HG02642 (cell line): ENCODE results near the gene FGF8.
"Not testable (repeated sequence)": the region's sequence is repeated elsewhere in the genome, so short reads cannot be mapped to it uniquely, and the experiment has no call there.

ENCODE experiments used
- ATAC-seq: cut with Tn5 transposase; IDR thresholded peaks from one replicate; pipeline ENCODE4 v1.9.1; 2021; ENCODE audit warnings: mild to moderate bottlenecking; ENCODE audit not compliant: unreplicated experiment, poor library complexity

The FGF8 gene, protein sequence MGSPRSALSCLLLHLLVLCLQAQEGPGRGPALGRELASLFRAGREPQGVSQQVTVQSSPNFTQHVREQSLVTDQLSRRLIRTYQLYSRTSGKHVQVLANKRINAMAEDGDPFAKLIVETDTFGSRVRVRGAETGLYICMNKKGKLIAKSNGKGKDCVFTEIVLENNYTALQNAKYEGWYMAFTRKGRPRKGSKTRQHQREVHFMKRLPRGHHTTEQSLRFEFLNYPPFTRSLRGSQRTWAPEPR

DNA sequence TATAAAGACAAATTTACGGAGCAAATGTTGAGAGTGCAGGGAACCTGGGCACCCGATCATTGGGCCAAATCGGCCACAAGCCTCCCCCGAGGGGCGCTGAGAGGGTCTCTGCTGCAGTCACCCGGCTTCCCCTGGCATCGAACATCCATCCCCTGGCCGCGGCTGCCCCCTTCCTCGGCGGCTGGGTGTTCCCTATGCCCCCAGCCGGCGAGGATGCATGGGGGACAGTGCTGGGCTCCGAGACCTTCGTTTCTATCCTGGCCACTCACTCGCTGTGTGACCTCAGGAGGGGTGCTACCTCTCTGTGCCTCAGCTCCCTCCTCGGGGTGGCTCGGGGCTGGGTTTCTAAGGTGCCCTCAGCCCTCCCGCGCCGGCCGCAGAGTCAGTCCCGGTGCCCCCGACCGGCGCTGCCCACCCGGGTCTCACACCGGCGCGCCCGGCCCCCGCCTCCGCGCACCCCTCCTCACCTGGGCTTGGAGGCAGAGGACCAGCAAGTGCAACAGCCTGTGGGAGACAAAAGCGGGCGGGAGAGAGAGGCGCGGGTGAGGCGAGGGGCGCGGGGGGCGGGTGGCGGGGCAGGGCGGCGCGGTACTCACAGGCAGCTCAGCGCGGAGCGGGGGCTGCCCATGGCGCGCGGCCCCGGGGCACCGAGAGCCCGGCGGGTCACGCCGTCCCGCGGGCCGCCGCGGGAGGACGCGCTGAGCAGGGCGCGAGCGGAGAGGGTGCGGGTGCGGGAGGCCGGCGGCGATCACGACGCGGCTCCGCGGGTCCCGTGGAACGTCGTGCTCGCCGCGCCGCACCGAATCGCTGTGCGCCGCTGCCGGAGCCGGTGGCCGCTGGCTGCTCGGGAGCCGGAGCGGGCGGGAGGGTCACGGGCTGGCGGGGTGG lies at the start of gene FGF8:
Gene FGF8 (minus strand): TSS at position 842 of the 888 bp plus-strand sequence. CDS start 214 bp downstream, at position 628.
- no peak for ATAC-seq

GRCh38 chr10:101824736-101825135 lies 48.8 kb upstream of the FGF8 start:
- no peak for ATAC-seq

GRCh38 chr10:101818872-101819633 lies 43.1 kb upstream of the FGF8 start:
- peak; percentile 19 for ATAC-seq

- ATAC-seq = peak; percentile 88
Observed at GRCh38 chr10:101818119-101818871, 42.4 kb upstream of the FGF8 start, which contains the start of gene OGA. OGA (minus strand) TSS chr10:101818444; CDS start chr10:101818022, 422 bp downstream.

- peak; percentile 1 for ATAC-seq
Observed at GRCh38 chr10:101817337-101818118, 41.6 kb upstream of the FGF8 start.

GRCh38 chr10:101816913-101817336 lies 41.0 kb upstream of the FGF8 start:
- ATAC-seq = no peak

DNA sequence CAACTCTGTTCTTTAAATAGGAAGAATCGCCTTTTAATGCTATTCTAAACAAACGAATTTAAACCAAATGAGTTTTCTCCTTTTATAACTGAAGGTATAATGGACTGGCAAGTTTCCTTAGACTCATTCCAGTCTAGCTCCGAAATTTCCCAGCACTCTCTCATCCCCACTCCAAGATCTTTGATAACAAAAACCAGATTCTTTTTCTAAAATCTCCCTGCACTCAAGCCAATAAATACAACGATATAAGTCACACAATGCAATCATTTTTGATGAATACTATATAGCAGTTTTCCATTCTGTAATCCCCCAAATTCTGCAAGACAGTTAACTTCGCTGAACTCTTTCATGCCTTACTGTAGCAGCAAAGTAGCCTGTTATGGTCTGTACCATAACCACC lies 40.5 kb upstream of the FGF8 start:
- no peak for ATAC-seq

DNA sequence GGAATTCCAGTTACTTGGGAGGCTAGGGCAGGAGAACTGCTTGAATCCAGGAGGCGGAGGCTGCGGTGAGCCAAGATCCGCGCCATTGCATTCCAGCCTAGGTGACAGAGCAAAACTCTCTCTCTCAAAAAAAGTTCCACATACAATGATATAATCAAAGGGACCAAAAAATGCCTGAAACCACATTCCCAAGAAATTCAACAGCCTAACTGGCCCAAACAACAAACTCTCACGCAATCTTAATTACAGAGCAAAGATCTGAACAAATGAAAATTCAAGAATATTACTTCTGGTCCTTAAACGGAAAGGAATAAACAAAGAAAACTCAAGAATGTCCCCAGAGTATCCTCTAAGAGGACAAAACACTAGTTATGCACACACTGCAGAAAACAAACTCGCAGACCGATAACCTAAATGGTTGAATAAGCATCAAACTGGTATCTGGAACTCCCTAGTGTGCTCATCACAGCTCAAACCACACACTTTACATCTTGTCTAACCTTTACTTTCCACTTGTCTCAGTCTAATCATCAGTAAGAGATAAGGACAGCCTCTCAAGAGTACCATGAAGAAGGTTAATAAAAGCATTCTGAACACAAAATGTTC lies 38.7 kb upstream of the FGF8 start:
- no peak for ATAC-seq

DNA sequence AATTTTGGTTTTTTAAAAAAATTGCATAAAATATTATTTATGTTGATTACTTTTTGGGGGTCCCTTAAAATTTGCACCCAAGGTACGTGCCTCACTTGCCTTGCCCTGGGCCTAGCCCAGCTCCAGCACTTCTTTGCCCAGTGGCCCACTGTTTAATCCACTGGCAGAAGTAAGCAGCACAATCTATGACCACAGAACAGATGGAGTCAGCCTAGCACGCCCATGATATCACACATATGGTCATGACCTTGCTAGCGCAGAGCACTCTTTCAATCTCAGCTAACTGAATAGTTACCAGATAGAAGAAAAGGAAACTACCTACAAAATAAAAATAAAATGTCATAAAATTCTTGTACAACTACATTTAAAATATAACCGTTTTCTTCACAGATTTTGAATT lies 36.7 kb upstream of the FGF8 start:
- no peak for ATAC-seq

DNA sequence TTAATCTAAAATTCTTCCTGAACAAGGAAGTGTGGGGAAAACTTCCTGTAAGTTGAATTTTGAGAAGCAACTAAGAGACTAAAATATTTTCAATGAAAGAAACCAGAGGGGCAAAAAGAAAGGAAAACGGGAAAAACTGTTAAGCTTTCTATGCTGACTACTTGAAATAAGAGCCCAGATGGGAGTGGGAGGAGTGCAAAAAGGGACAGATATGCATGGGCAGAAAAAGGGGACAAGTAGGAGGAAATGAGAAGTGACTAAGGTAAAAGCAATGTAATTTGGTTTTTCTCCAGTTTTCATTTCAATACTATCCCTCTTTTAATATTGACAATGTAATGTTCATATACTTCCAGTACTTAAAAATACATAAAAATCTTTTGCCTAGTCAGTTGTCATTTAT lies 31.2 kb upstream of the FGF8 start:
- ATAC-seq = no peak

- no peak for ATAC-seq
Observed at GRCh38 chr10:101803511-101803910, 27.6 kb upstream of the FGF8 start.

- ATAC-seq = no peak
Observed at GRCh38 chr10:101797403-101798059, 21.6 kb upstream of the FGF8 start.

DNA sequence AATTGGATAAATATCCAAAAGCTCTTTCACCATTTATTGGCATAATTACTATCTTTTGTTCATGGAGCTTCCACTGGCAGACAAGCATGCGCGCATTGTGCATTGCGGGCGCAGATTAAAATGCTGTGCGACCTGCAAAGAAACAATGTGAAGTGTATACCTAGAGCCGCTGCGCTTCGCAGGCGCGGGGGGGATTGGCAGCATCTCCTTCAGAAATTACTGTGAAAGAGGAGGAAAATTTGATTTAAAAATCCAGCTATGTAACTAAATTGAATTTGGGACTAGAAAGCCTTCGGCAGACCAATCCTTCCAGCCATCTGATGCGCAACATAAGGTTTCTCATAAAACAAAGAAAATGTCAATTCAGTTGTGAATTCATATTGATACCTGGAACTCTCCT lies 17.6 kb upstream of the FGF8 start:
- no peak for ATAC-seq

- ATAC-seq = no peak
Observed at GRCh38 chr10:101789686-101790085, 13.8 kb upstream of the FGF8 start.

DNA sequence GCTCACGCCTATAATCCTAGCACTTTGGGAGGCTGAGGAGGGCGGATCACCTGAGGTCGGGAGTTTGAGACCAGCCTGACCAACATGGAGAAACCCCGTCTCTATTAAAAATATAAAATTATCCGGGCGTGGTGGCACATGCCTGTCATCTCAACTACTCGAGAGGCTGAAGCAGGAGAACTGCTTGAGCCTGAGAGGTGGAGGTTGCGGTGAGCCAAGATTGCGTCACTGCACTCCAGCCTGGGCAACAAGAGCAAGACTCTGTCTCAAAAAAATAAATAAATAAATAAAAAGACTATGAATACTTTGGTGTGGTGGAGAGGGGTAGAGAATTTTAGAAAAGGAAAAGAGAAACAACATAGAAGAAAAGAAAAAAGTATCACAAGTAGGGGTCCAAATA lies 13.3 kb upstream of the FGF8 start:
- ATAC-seq = not testable (repeated sequence)

DNA sequence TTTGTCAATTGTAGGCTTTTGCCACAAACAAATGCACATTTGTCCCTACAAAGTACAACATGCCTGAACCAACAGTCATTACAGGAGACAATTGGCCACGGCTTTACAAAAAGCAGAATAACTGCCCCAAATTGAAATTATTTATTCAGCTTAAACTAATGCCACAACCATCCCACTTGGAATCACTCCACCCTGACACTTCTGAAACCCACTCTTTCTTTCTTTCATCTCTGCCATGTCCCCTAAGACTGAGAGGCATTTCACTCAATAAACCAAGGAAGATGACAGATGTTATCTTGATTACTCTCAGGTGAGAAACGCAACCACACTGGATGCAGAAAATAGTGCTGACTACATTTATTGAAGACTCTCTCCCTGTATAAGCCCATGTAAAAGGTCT lies 9.9 kb upstream of the FGF8 start:
- ATAC-seq = no peak

DNA sequence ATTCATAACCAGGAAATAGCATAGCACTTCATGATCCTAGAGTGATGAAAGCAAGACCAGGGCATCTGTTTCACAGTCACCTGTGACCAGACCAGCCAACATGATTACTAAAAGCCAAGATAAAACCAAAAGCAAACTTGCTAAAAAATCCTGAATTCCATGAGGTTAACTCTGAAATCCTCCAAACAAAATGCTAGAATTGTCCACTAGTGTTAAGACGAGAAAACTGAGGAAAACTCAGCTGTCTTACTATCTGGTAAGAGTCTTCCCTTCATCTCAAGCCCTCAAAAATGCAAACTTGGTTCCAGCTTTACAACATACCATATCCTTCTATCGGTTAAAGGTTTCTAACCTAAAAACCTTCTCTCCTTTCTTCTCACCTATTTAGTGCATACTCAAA lies 8.6 kb upstream of the FGF8 start:
- no peak for ATAC-seq

- no peak for ATAC-seq
Observed at GRCh38 chr10:101783736-101784118, 7.8 kb upstream of the FGF8 start.
